ENCODE data around the gene FAM72A. TPM values are rescaled to one million over a fixed set of nuclear protein-coding genes. Genes with fewer than 3 reads are reported as not detected.
"Not testable (repeated sequence)": the region's sequence is repeated elsewhere in the genome, so short reads cannot be mapped to it uniquely, and the experiment has no call there.

FAM72A gene
- total and polyA plus RNA-seq, 4 experiments from 2014 or later = 0.29 to 1.4 (median 1.00) TPM; not detected in 1

DNA sequence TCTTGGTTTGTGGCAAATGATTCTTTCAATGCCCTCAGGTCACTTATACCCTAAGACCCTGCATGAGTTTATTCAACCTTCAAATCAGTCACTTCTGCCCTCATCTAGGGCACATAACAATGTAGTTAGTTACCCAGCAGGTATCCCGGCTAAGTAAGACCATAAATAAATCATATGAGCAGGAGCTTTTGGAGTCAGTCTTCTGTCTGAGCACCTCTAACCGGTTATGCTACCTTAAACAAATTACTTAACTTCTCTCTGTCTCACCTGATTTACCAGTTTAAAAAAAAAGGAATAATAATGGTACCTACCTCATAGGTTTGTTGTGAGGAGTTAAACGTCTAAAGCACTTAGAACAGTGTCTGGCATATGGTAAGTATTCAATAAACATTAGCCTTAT lies 16.9 kb downstream of the FAM72A start:
- H3K4me1 Mint-ChIP-seq; H3K4me1 ChIP-seq (ENCODE audit: insufficient read depth, low read length); H3K27ac Mint-ChIP-seq; intact Hi-C loops (cut with micrococcal nuclease); H3K9me3 ChIP-seq (ENCODE audit: control insufficient read depth in 1 of 2, low read length in 2 of 2); H3K27me3 Mint-ChIP-seq; H3K27ac ChIP-seq (ENCODE audit: low read depth, low read length); H3K9me3 Mint-ChIP-seq; CTCF ChIA-PET (ENCODE audit: partially characterized antibody); DNase-seq; H3K4me3 Mint-ChIP-seq; H3K36me3 ChIP-seq (ENCODE audit: insufficient read depth, low read length); H3K4me3 ChIP-seq (ENCODE audit: low read length in 2 of 2); POLR2A ChIA-PET (ENCODE audit: partially characterized antibody); H3K36me3 Mint-ChIP-seq; H3K27me3 ChIP-seq (ENCODE audit: insufficient read depth, low read length): not testable (repeated sequence)

DNA sequence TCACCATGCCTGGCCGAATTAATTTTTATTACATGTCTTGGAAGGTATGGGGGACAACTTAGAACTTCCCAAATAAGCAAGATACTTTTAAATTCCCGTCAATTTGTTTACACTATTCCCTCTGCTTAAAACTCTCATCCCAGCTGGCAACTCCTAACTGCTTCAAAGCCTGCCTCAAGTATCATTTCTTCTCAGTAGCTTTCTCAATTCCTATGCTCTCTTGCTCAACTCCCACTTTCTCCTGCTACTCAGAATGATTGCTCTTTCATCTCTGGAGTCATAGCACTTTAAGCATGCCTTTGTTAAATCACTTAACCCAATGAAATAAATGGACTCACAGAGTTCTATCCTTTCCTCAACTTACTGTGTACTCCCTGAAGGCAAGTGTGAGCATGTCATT lies 18.9 kb downstream of the FAM72A start:
- DNase-seq; H3K4me3 Mint-ChIP-seq; H3K9me3 ChIP-seq (ENCODE audit: control insufficient read depth in 1 of 2, low read length in 2 of 2); H3K27ac ChIP-seq (ENCODE audit: low read depth, low read length); H3K9me3 Mint-ChIP-seq; CTCF ChIA-PET (ENCODE audit: partially characterized antibody); H3K27me3 Mint-ChIP-seq; POLR2A ChIA-PET (ENCODE audit: partially characterized antibody); H3K27me3 ChIP-seq (ENCODE audit: insufficient read depth, low read length); H3K4me1 Mint-ChIP-seq; H3K36me3 Mint-ChIP-seq; H3K4me1 ChIP-seq (ENCODE audit: insufficient read depth, low read length); H3K4me3 ChIP-seq (ENCODE audit: low read length in 2 of 2); H3K36me3 ChIP-seq (ENCODE audit: insufficient read depth, low read length); H3K27ac Mint-ChIP-seq; intact Hi-C loops (cut with micrococcal nuclease): not testable (repeated sequence)

DNA sequence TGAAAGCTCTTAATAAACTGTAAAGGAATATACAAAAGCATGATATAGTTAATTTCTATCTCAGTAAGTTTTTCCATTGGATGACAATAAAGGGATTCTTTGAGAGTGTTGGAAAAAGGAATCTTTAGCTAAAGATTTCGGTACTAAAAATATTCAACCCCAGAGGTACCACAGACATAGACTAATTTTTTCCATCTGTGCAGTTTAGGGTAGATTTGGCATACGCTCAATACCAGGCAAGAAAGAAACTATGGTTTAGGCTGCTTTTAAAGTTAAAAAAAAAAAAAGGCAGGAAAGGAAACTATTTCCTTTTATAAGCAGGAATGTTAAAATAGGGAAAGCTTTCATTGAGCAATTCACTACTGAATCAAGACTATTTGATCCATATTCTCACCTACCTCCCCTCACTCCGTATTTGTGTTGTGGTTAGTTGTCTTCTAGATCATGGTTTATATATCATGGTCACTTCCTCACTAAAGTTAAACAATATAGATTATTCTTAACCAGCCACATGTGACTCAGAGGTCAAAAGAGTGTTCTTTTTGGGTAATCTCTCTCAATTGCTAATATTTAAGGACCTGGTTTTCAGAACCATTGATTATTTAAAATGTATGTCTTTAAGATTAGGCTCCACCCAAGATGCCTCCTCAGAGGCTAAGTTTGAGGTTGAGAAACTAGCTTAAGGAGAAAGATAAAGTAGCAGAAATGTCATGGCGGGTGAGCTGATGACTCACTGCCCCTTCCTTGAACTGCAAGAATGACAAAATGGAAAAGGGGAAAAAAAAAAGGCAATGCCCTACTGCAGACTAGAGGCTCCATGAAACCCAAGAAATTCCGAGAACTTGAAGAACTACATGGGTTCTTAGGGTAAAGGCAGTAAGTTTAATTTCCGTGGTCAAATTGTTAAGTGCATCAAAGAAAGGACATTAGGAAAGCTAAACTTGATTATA lies 20.0 kb downstream of the FAM72A start:
- H3K36me3 Mint-ChIP-seq; CTCF ChIA-PET (ENCODE audit: partially characterized antibody); H3K4me3 ChIP-seq (ENCODE audit: low read length in 2 of 2); H3K36me3 ChIP-seq (ENCODE audit: insufficient read depth, low read length); H3K27me3 ChIP-seq (ENCODE audit: insufficient read depth, low read length); H3K9me3 ChIP-seq (ENCODE audit: control insufficient read depth in 1 of 2, low read length in 2 of 2); H3K4me1 ChIP-seq (ENCODE audit: insufficient read depth, low read length); H3K4me3 Mint-ChIP-seq; H3K27me3 Mint-ChIP-seq; H3K27ac Mint-ChIP-seq; intact Hi-C loops (cut with micrococcal nuclease); H3K9me3 Mint-ChIP-seq; POLR2A ChIA-PET (ENCODE audit: partially characterized antibody); H3K27ac ChIP-seq (ENCODE audit: low read depth, low read length); H3K4me1 Mint-ChIP-seq; DNase-seq: not testable (repeated sequence)

DNA sequence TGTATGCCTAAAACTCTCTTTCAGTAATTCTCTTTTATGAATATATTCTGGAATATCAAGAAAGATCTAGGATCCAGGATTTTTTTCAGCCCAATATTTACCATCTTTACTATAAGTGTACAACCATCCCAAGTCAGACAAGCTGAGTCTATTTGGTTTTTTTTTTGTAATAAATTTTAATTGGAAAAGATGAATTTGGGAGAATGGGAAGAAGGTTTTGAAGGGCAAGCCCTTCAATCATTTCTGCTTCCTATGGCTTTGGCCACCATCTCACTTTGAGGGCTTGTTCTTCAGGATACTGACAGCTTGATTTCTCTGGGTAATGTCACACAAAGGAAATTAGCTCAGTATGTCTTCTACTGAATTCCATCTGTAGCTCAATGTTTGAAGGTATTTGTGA lies 23.0 kb downstream of the FAM72A start:
- CTCF ChIA-PET (ENCODE audit: partially characterized antibody) = not testable (repeated sequence)

DNA sequence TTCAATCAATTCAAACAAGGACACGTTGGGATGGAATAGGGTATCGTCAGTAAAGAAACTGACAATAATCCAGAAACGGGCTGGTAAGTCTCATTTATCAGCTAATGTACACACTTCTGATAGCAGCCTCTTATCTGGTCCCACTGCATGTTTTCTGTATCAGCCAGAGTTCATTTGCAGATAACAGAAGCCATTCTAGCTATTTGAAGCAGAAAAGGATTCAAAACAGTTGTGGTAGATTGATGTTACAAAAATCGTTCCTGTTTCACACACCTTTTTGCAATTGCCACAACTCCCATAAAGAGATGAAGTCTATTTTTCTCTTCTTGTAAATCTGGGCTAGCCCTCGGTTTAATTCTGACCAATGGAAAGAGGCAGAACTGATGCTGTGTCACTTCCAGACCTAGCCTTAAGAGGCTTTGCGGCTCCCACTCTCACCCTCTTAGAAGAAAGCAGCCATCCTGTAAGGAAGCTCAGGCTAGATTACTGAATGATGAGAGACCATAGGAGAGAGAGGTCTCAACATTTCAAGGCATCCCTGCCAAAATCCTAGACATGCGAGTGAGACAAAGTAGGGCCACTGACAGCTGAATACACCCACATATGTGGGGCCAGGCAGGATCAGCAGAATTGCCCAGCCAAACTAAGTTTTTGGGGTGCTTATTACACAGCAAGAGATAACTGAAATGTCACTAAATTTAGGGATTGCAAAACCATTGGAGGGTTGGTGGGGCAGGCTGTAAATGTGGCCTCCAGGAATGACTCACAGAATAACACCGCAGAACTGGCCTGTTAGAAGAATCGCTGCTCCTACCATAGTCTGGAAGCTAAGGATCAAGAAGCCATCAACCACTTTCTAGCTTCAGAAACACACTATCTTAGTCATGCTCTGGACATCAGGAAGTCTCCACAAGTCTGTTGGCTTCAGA lies 24.3 kb downstream of the FAM72A start:
- H3K4me1 ChIP-seq (ENCODE audit: insufficient read depth, low read length); H3K9me3 Mint-ChIP-seq; POLR2A ChIA-PET (ENCODE audit: partially characterized antibody); H3K27me3 Mint-ChIP-seq; H3K27ac ChIP-seq (ENCODE audit: low read depth, low read length); intact Hi-C loops (cut with micrococcal nuclease); CTCF ChIA-PET (ENCODE audit: partially characterized antibody); H3K27ac Mint-ChIP-seq; H3K27me3 ChIP-seq (ENCODE audit: insufficient read depth, low read length); H3K9me3 ChIP-seq (ENCODE audit: control insufficient read depth in 1 of 2, low read length in 2 of 2); H3K4me1 Mint-ChIP-seq; H3K4me3 ChIP-seq (ENCODE audit: low read length in 2 of 2); H3K36me3 Mint-ChIP-seq; H3K4me3 Mint-ChIP-seq; DNase-seq; H3K36me3 ChIP-seq (ENCODE audit: insufficient read depth, low read length): not testable (repeated sequence)

More for the DNA sequence above, 23.0 kb downstream of the FAM72A start:
- POLR2A ChIA-PET (ENCODE audit: partially characterized antibody); H3K4me1 ChIP-seq (ENCODE audit: insufficient read depth, low read length); H3K4me3 ChIP-seq (ENCODE audit: low read length in 2 of 2); H3K27ac Mint-ChIP-seq; H3K36me3 Mint-ChIP-seq; H3K36me3 ChIP-seq (ENCODE audit: insufficient read depth, low read length); intact Hi-C loops (cut with micrococcal nuclease); H3K4me3 Mint-ChIP-seq; DNase-seq; H3K9me3 Mint-ChIP-seq; H3K27me3 ChIP-seq (ENCODE audit: insufficient read depth, low read length); H3K27me3 Mint-ChIP-seq; H3K9me3 ChIP-seq (ENCODE audit: control insufficient read depth in 1 of 2, low read length in 2 of 2); H3K4me1 Mint-ChIP-seq; H3K27ac ChIP-seq (ENCODE audit: low read depth, low read length): not testable (repeated sequence)

DNA sequence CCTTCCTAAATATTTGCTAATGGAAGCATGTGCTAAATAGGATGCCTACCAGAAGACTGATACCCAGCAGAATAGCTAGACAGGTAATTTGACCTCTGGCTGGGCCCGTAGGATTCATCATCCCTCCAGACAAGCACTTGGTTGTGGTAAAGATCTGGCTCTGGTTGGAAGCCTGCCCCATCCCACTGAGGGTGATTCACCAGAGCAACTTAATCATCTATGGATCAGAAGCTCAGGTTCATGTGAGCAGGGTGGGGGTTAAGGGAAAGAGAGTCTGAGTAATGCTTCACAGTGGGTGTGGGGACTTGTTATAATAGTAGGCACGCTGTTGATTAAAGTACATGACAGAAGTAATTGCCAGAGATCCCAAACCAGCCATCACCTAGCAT lies 26.5 kb downstream of the FAM72A start:
- DNase-seq; H3K27ac ChIP-seq (ENCODE audit: low read depth, low read length); intact Hi-C loops (cut with micrococcal nuclease); H3K4me1 ChIP-seq (ENCODE audit: insufficient read depth, low read length); H3K27me3 Mint-ChIP-seq; H3K4me1 Mint-ChIP-seq; H3K4me3 Mint-ChIP-seq; H3K9me3 ChIP-seq (ENCODE audit: control insufficient read depth in 1 of 2, low read length in 2 of 2); H3K36me3 ChIP-seq (ENCODE audit: insufficient read depth, low read length); H3K4me3 ChIP-seq (ENCODE audit: low read length in 2 of 2); POLR2A ChIA-PET (ENCODE audit: partially characterized antibody); H3K27me3 ChIP-seq (ENCODE audit: insufficient read depth, low read length); H3K27ac Mint-ChIP-seq; H3K36me3 Mint-ChIP-seq; H3K9me3 Mint-ChIP-seq; CTCF ChIA-PET (ENCODE audit: partially characterized antibody): not testable (repeated sequence)

DNA sequence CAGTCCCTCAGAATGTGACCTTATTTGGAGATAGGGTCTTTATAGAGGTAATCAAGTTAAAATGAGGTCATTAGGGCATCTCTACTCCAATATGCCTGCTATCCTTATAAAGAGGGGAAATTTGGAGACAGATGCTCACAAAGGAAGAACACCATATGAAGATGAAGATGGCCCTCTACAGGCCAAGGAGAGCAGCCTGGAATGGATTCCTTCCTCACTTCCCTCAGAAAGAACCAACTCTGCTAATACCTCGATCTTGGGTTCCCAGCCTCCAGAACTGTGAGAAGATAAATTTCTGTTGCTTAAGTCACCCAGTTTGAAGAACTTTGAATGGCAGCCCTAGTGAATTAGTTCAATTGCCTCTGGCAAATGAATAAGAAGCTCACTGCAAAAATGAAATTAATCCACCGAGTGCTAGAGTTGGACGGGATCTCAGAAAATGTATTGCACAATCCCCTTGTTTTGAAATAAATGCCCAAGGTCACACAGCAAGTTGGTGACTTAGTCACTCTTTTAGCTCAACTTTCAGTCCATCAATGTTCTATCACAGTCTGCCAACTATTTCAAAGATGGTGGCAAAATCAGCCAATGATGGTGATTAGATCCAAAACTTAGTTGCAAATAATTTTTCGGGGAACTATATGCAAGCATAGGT lies 27.1 kb downstream of the FAM72A start:
- CTCF ChIA-PET (ENCODE audit: partially characterized antibody); H3K27ac ChIP-seq (ENCODE audit: low read depth, low read length); H3K27me3 ChIP-seq (ENCODE audit: insufficient read depth, low read length); H3K36me3 Mint-ChIP-seq; H3K4me3 ChIP-seq (ENCODE audit: low read length in 2 of 2); DNase-seq; POLR2A ChIA-PET (ENCODE audit: partially characterized antibody); H3K9me3 Mint-ChIP-seq; H3K4me3 Mint-ChIP-seq; H3K36me3 ChIP-seq (ENCODE audit: insufficient read depth, low read length); H3K4me1 ChIP-seq (ENCODE audit: insufficient read depth, low read length); intact Hi-C loops (cut with micrococcal nuclease); H3K9me3 ChIP-seq (ENCODE audit: control insufficient read depth in 1 of 2, low read length in 2 of 2); H3K27ac Mint-ChIP-seq; H3K4me1 Mint-ChIP-seq; H3K27me3 Mint-ChIP-seq: not testable (repeated sequence)

Data from CD4-positive, alpha-beta memory T cell (primary cell).